DMS114 treated with DMSO at 0.1 percent for 48 hours (cell line): ENCODE results near the gene DNMT3L.
A peak's percentile ranks its signal among the peaks of the same experiment; 100 is the strongest.

Source experiments
- DNase-seq: peaks from one replicate; lab custom pipeline; 2025; ENCODE audit not compliant: unreplicated experiment; lab: John Stamatoyannopoulos, UW

DNMT3L gene

GRCh38 chr21:44261675-44262295 lies at the start of gene DNMT3L:
TSS of gene DNMT3L (minus strand) at chr21:44261897. CDS start at chr21:44261259, 638 bp downstream.
- no peak for DNase-seq

GRCh38 chr21:44310628-44311507 lies 49.2 kb upstream of the DNMT3L start:
- no peak for DNase-seq

- no peak for DNase-seq
These were observed 45.4 kb upstream of the DNMT3L start for GRCh38 chr21:44306936-44307704.

GRCh38 chr21:44305691-44306090 lies 44.0 kb upstream of the DNMT3L start:
- no peak for DNase-seq

GRCh38 chr21:44304877-44305293 lies 43.2 kb upstream of the DNMT3L start:
- DNase-seq = peak; percentile 16

GRCh38 chr21:44304011-44304616 lies 42.4 kb upstream of the DNMT3L start:
- no peak for DNase-seq

GRCh38 chr21:44303490-44303981 lies 41.8 kb upstream of the DNMT3L start:
- DNase-seq = no peak

- peak; percentile 1 for DNase-seq
These were observed 41.1 kb upstream of the DNMT3L start for GRCh38 chr21:44302573-44303401.

- DNase-seq = no peak
These were observed 40.3 kb upstream of the DNMT3L start for GRCh38 chr21:44301961-44302406.

GRCh38 chr21:44301141-44301540 lies 39.4 kb upstream of the DNMT3L start:
- no peak for DNase-seq

- peak; percentile 12 for DNase-seq
These were observed 38.7 kb upstream of the DNMT3L start for GRCh38 chr21:44300262-44300959.

GRCh38 chr21:44299458-44300261 lies 38.0 kb upstream of the DNMT3L start, which contains the start of gene PFKL:
TSS of gene PFKL (plus strand) at chr21:44300053. CDS start at chr21:44300106, 53 bp downstream.
- DNase-seq = no peak

GRCh38 chr21:44299085-44299457 lies 37.4 kb upstream of the DNMT3L start:
- DNase-seq = no peak

GRCh38 chr21:44298301-44298700 lies 36.6 kb upstream of the DNMT3L start:
- DNase-seq = no peak

- DNase-seq = peak; percentile 51
These were observed 36.0 kb upstream of the DNMT3L start for GRCh38 chr21:44297525-44298290.

GRCh38 chr21:44296916-44297315 lies 35.2 kb upstream of the DNMT3L start:
- DNase-seq = no peak

GRCh38 chr21:44296103-44296519 lies 34.4 kb upstream of the DNMT3L start:
- DNase-seq = no peak

GRCh38 chr21:44295646-44296045 lies 33.9 kb upstream of the DNMT3L start:
- no peak for DNase-seq
